GM23338 (cell line): ENCODE results near the gene XKRX. TPM values are rescaled to one million over a fixed set of nuclear protein-coding genes. Genes with fewer than 3 reads are reported as not detected.

Experiments
- ATAC-seq: fragments of 200-7000 bp; cut with Tn5 transposase; 3 replicates; pipeline ENCODE4 v1.9.1; 2020
- DNase-seq: peaks from one replicate; pipeline ENCODE4 v3.0.0-alpha.2; 2015; ENCODE audit warnings: low spot score
- H2AFZ ChIP-seq: fragments of 200-600 bp; sonication (generic); 2 replicates; pipeline ENCODE4 v1.8.0; 2016; ENCODE audit warnings: antibody characterized with exemption, mild to moderate bottlenecking, moderate library complexity
- H3F3A ChIP-seq: fragments of 200-600 bp; sonication (generic); replicated peaks from 2 replicates; pipeline ENCODE4 v1.8.0; 2017; ENCODE audit warnings: antibody characterized with exemption, mixed run types, low read depth
- H3K27ac ChIP-seq: fragments of 200-600 bp; sonication (generic); 2 replicates; pipeline ENCODE4 v1.6.1; 2016; ENCODE audit warnings: low read depth
- H3K27me3 ChIP-seq: fragments of 200-600 bp; sonication (generic); 2 replicates; pipeline ENCODE4 v1.8.0; 2016; ENCODE audit warnings: mild to moderate bottlenecking, mixed run types, moderate library complexity; ENCODE audit not compliant: insufficient read depth
- H3K36me3 ChIP-seq: fragments of 200-600 bp; sonication (generic); 2 replicates; pipeline ENCODE4 v1.8.0; 2016; ENCODE audit warnings: mild to moderate bottlenecking; ENCODE audit not compliant: insufficient read depth
- H3K4me1 ChIP-seq: fragments of 200-600 bp; sonication (generic); 2 replicates; pipeline ENCODE4 v1.8.0; 2016; ENCODE audit warnings: mild to moderate bottlenecking, moderate library complexity; ENCODE audit not compliant: insufficient read depth
- H3K4me2 ChIP-seq: fragments of 200-600 bp; sonication (generic); 2 replicates; pipeline ENCODE4 v1.7.1; 2017; ENCODE audit warnings: mixed run types
- H3K4me3 ChIP-seq: fragments of 200-600 bp; sonication (generic); 2 replicates; pipeline ENCODE4 v1.6.1; 2016; ENCODE audit warnings: mixed run types
- H3K79me2 ChIP-seq: fragments of 200-600 bp; sonication (generic); replicated peaks from 2 replicates; pipeline ENCODE4 v1.8.0; 2017; ENCODE audit warnings: mild to moderate bottlenecking; ENCODE audit not compliant: insufficient read depth
- H3K9me2 ChIP-seq: fragments of 200-600 bp; sonication (generic); 2 replicates; pipeline ENCODE4 v1.8.0; 2017; ENCODE audit not compliant: insufficient read depth
- H4K20me1 ChIP-seq: fragments of 200-600 bp; sonication (generic); replicated peaks from 2 replicates; pipeline ENCODE4 v1.8.0; 2017; ENCODE audit warnings: mild to moderate bottlenecking; ENCODE audit not compliant: insufficient read depth
- H3K27ac Mint-ChIP-seq: 2 replicates; pipeline ENCODE4 v1.8.0; 2020; ENCODE audit warnings: inconsistent platforms, mild to moderate bottlenecking, moderate library complexity, mixed read lengths
- H3K27me3 Mint-ChIP-seq: 3 replicates; pipeline ENCODE4 v1.8.0; 2022; ENCODE audit warnings: low read depth, mild to moderate bottlenecking, moderate library complexity, mixed read lengths, inconsistent platforms; ENCODE audit not compliant: insufficient read depth, poor library complexity
- H3K36me3 Mint-ChIP-seq: 3 replicates; pipeline ENCODE4 v1.8.0; 2021; ENCODE audit warnings: low read depth, mild to moderate bottlenecking, inconsistent platforms, moderate library complexity, mixed read lengths
- H3K4me1 Mint-ChIP-seq: 3 replicates; pipeline ENCODE4 v1.8.0; 2020; ENCODE audit warnings: mild to moderate bottlenecking, inconsistent platforms, mixed read lengths
- H3K4me3 Mint-ChIP-seq: 3 replicates; pipeline ENCODE4 v1.8.0; 2021; ENCODE audit warnings: moderate library complexity, mild to moderate bottlenecking, inconsistent platforms, mixed read lengths
- H3K9me3 Mint-ChIP-seq: 3 replicates; pipeline ENCODE4 v1.8.0; 2020; ENCODE audit warnings: moderate library complexity, mild to moderate bottlenecking, inconsistent platforms, mixed read lengths
- CREB1 ChIP-seq: fragments of 250-450 bp; sonication (Bioruptor Pico); IDR thresholded peaks from 2 replicates; pipeline ENCODE4 v1.5.0; 2020; ENCODE audit warnings: low read depth, mild to moderate bottlenecking, moderate library complexity
- EZH2 ChIP-seq: fragments of 200-600 bp; sonication (generic); IDR thresholded peaks from one replicate; pipeline ENCODE4 v1.8.0; 2017; ENCODE audit warnings: antibody characterized with exemption, mild to moderate bottlenecking, low read depth; ENCODE audit not compliant: unreplicated experiment
- JUNB ChIP-seq: IDR thresholded peaks from one replicate; pipeline ENCODE4 v1.6.1; 2016; ENCODE audit warnings: antibody characterized with exemption; ENCODE audit not compliant: unreplicated experiment
- NANOG ChIP-seq: IDR thresholded peaks from 2 replicates; pipeline ENCODE4 v1.6.1; 2016; ENCODE audit warnings: antibody characterized with exemption, borderline replicate concordance
- POLR2AphosphoS5 ChIP-seq: IDR thresholded peaks from 2 replicates; pipeline ENCODE4 v1.6.1; 2016; ENCODE audit warnings: antibody characterized with exemption, low read depth
- ZNF331 ChIP-seq: fragments of 250-450 bp; sonication (Bioruptor Pico); IDR thresholded peaks from 2 replicates; pipeline ENCODE4 v1.5.0; 2020; ENCODE audit warnings: low read depth, mild to moderate bottlenecking, moderate library complexity
- polyA plus RNA-seq: library from polyadenylated mRNA; unstranded; fragments of >200 nt; fragmentation: Nextera tagmentation; extraction: Ambion mirVana; gene quantifications from 2 replicates; pipeline ENCODE4 v1.2.1, GENCODE V29; 2016
- total RNA-seq: library from RNA; depleted of rRNA; stranded (reverse); fragments of >200 nt; shearing (Covaris generic); gene quantifications from 2 replicates; pipeline ENCODE4 v1.2.3, GENCODE V29; 2014
- TF ChIP-seq, protein P1 (sequence below): IDR thresholded peaks from 2 replicates; pipeline ENCODE4 v1.6.1; 2016; ENCODE audit warnings: antibody characterized with exemption
- TF ChIP-seq, protein P2 (sequence below): fragments of 250-450 bp; sonication (Bioruptor Pico); IDR thresholded peaks from 2 replicates; pipeline ENCODE4 v1.5.0; 2020; ENCODE audit warnings: mild to moderate bottlenecking, moderate library complexity

Gene XKRX
- total and polyA plus RNA-seq, 2 experiments from 2014 or later = 0.16 to 0.83 TPM

DNA sequence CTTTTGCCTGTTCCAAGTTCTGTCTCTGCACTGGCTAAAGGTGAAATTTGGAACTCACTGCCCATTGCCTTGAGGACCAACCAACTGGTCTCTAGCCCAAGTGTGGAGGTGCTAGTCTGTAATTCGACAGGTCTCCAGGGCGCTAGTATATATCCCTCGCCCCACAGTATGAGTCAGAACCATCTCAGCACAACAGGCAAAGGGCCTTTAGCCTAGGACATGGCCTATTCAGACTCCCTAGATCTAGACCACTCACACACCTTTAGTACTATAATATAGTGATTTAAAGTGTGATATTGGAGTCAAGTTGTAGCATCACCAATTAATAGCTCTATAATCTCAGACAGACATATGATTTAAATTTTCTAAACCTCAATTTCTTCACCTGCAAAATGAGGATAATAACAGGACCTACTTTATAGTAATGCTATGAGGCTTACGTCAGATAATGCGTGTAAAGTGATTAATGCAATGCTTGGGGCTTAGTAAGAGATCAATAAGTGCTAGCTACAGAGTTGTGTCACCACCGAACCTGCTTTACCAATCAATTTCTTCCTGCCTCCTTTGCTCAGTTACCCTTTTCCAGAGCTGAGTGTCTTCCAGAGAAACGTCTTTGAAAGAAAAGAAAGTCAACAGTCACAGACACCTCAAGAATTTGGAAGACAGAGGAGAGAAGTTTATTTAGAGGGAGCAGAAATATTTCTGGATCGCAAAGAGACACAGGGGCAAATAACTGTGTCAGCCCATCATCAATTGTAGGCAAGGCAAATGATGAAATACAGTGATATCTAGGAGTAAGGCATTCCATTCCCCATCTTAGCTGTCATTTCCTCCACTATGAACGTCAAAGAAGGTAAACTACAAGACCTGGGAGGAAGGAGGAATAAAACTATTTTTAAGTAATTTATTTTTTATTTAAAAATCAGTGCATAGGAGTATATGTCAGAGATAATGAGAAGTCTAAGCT, 56.8 kb downstream of the XKRX start:
- ATAC-seq = no peak
- Mint-ChIP-seq H3K4me1 (peaks cover 3% of the 10 kb centered on the region; the same call in 2 of the 3 replicates), H3K4me3 (no peak overlapping the region), H3K27ac (no peak overlapping the region), H3K36me3 (no peaks in the 10 kb centered on the region), H3K9me3 (no peaks in the 10 kb centered on the region; the same call in 2 of the 3 replicates), H3K27me3 (no peaks in the 10 kb centered on the region)
- Histone ChIP-seq H3K9me2 (no peaks in the 10 kb centered on the region), H3K27ac (no peak overlapping the region), H3K79me2 (no peaks in the 10 kb centered on the region), H3K4me1 (peaks cover 5% of the 10 kb centered on the region; the same call in 1 of the 2 replicates), H2AFZ (no peak overlapping the region), H3F3A (no peaks in the 10 kb centered on the region), H3K27me3 (no peaks in the 10 kb centered on the region), H3K36me3 (no peaks in the 10 kb centered on the region), H3K4me2 (no peak overlapping the region), H4K20me1 (no peaks in the 10 kb centered on the region), H3K4me3 (no peak overlapping the region)
- DNase-seq = no peak
- TF ChIP-seq, protein P1, sequence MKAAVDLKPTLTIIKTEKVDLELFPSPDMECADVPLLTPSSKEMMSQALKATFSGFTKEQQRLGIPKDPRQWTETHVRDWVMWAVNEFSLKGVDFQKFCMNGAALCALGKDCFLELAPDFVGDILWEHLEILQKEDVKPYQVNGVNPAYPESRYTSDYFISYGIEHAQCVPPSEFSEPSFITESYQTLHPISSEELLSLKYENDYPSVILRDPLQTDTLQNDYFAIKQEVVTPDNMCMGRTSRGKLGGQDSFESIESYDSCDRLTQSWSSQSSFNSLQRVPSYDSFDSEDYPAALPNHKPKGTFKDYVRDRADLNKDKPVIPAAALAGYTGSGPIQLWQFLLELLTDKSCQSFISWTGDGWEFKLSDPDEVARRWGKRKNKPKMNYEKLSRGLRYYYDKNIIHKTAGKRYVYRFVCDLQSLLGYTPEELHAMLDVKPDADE = no peak
- TF ChIP-seq EZH2 (no peak), JUNB (no peak), CREB1 (no peak), POLR2AphosphoS5 (no peak)

DNA sequence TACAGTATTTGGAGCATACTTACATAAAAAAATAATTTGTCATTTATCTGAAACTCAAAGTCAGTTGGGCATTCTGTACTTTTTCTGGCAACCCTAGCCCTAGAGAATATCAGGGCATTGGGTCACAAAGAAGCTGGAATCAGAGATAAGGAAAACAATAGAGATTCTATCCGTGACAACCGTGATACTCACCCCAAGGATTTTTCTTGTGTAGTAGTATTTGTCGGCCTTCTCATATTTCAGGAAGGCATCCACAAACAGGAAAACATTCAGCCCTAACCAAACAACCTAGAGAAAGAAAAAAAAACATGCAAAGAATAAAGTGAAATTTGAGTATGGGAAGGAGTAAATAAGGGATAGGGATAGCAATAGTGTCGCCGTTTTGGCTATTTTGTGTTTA, 58.2 kb downstream of the XKRX start:
- H3K27me3 Mint-ChIP-seq = no peaks in the 10 kb centered on the region
- H3K4me1 Mint-ChIP-seq = peaks cover 3% of the 10 kb centered on the region; the same call in 2 of the 3 replicates
- no peak for ATAC-seq
- no peaks in the 10 kb centered on the region for H3F3A ChIP-seq
- no peaks in the 10 kb centered on the region for H3K36me3 Mint-ChIP-seq
- no peak overlapping the region for H3K4me3 Mint-ChIP-seq
- H4K20me1 ChIP-seq = no peaks in the 10 kb centered on the region
- no peaks in the 10 kb centered on the region for H3K27me3 ChIP-seq
- H3K27ac Mint-ChIP-seq = 0 out of 2 replicates have a peak overlapping the region, but pooled peaks have one; percentile 70
- no peaks in the 10 kb centered on the region for H3K79me2 ChIP-seq
- no peak overlapping the region for H3K27ac ChIP-seq
- no peak for TF ChIP-seq NANOG
- no peak for TF ChIP-seq POLR2AphosphoS5
- TF ChIP-seq ZNF331 = no peak
- TF ChIP-seq CREB1 = no peak
- DNase-seq = no peak
- no peaks in the 10 kb centered on the region for H3K36me3 ChIP-seq
- no peaks in the 10 kb centered on the region; the same call in 2 of the 3 replicates for H3K9me3 Mint-ChIP-seq
- no peak overlapping the region for H3K4me3 ChIP-seq
- no peak overlapping the region for H2AFZ ChIP-seq
- H3K9me2 ChIP-seq = no peaks in the 10 kb centered on the region
- H3K4me2 ChIP-seq = no peak overlapping the region
- peaks cover 5% of the 10 kb centered on the region; the same call in 1 of the 2 replicates for H3K4me1 ChIP-seq

DNA sequence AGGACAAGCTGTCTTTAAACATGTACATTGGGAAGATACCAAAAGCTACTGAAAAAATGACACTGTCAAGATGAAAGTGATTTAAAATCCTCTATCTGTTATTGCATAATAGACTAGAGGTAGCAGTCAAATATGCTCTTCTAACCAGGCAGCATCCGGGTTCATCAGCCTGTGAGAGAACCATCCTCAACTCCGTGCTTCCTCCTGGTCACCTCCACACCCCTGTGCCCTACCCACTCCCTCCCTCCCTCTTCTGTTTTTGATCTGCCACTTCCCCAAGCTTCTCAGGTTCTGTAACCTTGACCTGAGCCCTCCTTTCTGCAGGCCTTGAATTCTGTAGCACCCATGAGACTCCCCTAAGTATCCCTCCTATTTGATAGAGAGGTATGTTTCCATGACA, 60.4 kb downstream of the XKRX start:
- DNase-seq (no peak), ATAC-seq (no peak)
- Histone ChIP-seq H3K79me2 (no peaks in the 10 kb centered on the region), H3K27me3 (no peaks in the 10 kb centered on the region), H4K20me1 (no peaks in the 10 kb centered on the region), H3F3A (no peaks in the 10 kb centered on the region), H3K4me1 (peaks cover 5% of the 10 kb centered on the region; the same call in 1 of the 2 replicates), H3K27ac (no peak overlapping the region), H3K36me3 (no peaks in the 10 kb centered on the region), H2AFZ (no peak overlapping the region), H3K4me3 (no peak overlapping the region), H3K9me2 (no peaks in the 10 kb centered on the region), H3K4me2 (no peak overlapping the region)
- Mint-ChIP-seq H3K36me3 (no peaks in the 10 kb centered on the region), H3K4me1 (peaks cover 3% of the 10 kb centered on the region; the same call in 2 of the 3 replicates), H3K27ac (no peak overlapping the region), H3K9me3 (no peaks in the 10 kb centered on the region; the same call in 2 of the 3 replicates), H3K27me3 (no peaks in the 10 kb centered on the region), H3K4me3 (no peak overlapping the region)
- TF ChIP-seq, protein P2, sequence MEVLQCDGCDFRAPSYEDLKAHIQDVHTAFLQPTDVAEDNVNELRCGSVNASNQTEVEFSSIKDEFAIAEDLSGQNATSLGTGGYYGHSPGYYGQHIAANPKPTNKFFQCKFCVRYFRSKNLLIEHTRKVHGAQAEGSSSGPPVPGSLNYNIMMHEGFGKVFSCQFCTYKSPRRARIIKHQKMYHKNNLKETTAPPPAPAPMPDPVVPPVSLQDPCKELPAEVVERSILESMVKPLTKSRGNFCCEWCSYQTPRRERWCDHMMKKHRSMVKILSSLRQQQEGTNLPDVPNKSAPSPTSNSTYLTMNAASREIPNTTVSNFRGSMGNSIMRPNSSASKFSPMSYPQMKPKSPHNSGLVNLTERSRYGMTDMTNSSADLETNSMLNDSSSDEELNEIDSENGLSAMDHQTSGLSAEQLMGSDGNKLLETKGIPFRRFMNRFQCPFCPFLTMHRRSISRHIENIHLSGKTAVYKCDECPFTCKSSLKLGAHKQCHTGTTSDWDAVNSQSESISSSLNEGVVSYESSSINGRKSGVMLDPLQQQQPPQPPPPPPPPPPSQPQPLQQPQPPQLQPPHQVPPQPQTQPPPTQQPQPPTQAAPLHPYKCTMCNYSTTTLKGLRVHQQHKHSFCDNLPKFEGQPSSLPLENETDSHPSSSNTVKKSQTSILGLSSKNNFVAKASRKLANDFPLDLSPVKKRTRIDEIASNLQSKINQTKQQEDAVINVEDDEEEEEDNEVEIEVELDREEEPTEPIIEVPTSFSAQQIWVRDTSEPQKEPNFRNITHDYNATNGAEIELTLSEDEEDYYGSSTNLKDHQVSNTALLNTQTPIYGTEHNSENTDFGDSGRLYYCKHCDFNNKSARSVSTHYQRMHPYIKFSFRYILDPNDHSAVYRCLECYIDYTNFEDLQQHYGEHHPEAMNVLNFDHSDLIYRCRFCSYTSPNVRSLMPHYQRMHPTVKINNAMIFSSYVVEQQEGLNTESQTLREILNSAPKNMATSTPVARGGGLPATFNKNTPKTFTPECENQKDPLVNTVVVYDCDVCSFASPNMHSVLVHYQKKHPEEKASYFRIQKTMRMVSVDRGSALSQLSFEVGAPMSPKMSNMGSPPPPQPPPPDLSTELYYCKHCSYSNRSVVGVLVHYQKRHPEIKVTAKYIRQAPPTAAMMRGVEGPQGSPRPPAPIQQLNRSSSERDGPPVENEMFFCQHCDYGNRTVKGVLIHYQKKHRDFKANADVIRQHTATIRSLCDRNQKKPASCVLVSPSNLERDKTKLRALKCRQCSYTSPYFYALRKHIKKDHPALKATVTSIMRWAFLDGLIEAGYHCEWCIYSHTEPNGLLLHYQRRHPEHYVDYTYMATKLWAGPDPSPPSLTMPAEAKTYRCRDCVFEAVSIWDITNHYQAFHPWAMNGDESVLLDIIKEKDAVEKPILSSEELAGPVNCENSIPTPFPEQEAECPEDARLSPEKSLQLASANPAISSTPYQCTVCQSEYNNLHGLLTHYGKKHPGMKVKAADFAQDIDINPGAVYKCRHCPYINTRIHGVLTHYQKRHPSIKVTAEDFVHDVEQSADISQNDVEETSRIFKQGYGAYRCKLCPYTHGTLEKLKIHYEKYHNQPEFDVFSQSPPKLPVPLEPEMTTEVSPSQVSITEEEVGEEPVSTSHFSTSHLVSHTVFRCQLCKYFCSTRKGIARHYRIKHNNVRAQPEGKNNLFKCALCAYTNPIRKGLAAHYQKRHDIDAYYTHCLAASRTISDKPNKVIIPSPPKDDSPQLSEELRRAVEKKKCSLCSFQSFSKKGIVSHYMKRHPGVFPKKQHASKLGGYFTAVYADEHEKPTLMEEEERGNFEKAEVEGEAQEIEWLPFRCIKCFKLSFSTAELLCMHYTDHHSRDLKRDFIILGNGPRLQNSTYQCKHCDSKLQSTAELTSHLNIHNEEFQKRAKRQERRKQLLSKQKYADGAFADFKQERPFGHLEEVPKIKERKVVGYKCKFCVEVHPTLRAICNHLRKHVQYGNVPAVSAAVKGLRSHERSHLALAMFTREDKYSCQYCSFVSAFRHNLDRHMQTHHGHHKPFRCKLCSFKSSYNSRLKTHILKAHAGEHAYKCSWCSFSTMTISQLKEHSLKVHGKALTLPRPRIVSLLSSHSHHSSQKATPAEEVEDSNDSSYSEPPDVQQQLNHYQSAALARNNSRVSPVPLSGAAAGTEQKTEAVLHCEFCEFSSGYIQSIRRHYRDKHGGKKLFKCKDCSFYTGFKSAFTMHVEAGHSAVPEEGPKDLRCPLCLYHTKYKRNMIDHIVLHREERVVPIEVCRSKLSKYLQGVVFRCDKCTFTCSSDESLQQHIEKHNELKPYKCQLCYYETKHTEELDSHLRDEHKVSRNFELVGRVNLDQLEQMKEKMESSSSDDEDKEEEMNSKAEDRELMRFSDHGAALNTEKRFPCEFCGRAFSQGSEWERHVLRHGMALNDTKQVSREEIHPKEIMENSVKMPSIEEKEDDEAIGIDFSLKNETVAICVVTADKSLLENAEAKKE (CRISPR knock-in tag) = no peak
- TF ChIP-seq EZH2 (no peak), JUNB (no peak)
